ENCODE data around the gene PGGHG.
A peak's percentile ranks its signal among the peaks of the same experiment; 100 is the strongest.

Gene PGGHG

DNA sequence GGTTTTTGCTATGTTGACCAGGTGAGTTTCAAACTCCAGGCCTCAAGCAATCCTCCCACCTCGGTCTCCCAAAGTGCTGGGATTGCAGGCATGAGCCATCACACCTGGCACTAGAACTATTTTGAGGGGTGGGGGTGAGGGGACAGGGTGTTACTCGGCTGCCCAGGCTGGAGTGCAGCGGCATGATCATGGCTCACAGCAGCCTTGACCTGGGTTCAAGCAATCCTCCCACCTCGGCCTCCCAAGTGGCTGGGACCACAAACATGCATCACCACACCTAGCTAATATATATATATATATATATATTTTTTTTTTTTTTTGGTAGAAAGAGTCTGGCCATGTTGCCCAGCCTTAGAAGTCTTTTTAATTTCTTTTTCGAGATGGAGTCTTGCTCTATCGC, 48.8 kb downstream of the PGGHG start:
- H3K27me3 Mint-ChIP-seq: peaks cover 15% of the 10 kb centered on the region
- intact Hi-C loops (cut with micrococcal nuclease): no loop called here
- H3K4me1 Mint-ChIP-seq (ENCODE audit: low read depth): peaks cover 34% of the 10 kb centered on the region
- H3K9me3 Mint-ChIP-seq: peaks cover 6% of the 10 kb centered on the region
- H3K36me3 Mint-ChIP-seq (ENCODE audit: low read depth): no peaks in the 10 kb centered on the region
- no peak overlapping the region for H3K27ac Mint-ChIP-seq
- no peak overlapping the region for H3K4me3 Mint-ChIP-seq

DNA sequence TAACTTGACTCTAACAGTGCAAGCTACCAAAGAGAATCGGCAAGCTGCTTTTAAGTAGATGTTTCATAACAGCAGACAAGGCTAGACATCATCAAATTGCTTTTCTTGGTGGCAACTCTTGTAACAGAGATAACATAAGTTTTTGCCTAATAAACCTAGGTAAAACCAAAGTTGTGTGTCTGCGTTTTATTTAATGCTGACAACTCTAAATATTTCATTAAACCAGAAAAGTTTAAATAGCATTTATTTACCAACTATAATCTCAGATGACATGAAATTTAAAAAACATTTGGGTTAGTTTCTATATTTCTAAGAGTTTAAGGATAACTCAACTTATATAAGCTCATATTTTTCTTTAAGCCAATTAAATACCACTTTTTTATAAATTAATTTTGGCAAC, 51.0 kb downstream of the PGGHG start:
- Mint-ChIP-seq H3K4me1 (ENCODE audit: low read depth) (peaks cover 34% of the 10 kb centered on the region), H3K27me3 (peaks cover 13% of the 10 kb centered on the region), H3K9me3 (no peaks in the 10 kb centered on the region), H3K27ac (no peak overlapping the region), H3K4me3 (no peak overlapping the region), H3K36me3 (ENCODE audit: low read depth) (no peaks in the 10 kb centered on the region)
- intact Hi-C loops (cut with micrococcal nuclease): no loop called here

DNA sequence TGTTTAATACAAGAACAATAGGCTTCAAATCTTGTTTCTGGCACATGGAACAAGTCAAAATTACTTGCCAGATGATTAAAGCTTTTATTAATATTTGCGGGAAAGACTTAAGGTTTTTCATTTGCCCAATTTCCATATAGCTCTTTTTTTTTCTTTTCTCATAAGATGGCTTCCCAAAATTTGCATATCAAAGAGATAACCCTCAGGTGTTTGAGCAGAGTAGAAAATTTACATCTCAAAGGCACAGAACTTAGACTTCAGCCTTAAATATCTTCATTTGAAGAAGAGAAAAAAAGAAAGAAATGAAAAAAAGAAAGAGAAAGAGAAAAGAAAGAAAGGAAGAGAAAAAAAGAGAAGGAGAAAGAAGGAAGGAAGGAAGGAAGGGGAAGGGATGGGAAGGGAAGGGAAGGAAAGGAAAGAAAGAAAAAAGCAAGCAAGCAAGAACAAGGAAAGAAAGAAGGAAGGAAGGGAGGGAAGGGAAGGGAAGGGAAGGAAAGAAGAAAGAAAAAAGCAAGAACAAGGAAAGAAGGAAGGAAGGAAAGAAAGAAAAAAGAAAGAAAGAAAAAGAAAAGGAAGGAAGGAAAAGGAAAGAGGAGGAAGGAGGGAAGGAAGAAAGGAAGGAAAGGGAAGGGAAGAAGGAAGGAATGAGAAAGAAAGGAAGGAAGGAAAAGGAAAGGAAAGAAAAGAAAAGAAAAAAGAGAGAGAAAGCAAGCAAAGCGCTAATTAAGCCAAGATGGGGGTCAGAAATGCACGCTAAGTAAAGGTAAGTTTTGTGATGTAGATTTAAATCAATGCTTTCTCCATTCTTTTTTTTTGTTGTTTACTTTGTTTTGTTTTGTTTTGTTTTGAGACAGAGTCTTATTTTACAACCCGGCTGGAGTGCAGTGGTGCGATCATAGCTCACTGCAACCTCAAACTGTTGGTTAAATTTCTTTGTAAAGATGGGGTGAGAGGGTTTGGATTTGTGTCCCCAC, 51.9 kb downstream of the PGGHG start:
- H3K36me3 Mint-ChIP-seq (ENCODE audit: low read depth): no peaks in the 10 kb centered on the region

DNA sequence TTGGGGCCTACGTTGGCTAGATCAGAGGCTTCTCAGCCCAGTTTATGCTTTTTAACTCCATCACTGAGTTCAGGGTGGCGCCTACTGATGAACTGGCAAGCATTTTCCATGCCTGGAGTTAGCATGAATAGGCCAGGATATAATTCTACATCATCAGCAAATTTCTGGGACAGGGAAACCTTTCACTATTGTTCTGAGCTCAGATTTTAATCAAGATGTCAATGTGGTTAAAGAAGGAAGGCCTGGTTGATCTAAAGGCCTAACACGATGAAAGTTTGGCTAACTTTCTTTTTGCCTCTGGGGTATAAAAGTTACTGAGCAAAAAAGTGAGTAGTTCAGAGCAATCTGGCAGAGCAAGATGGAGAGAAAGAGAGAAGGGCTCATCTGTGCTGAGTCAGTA, 53.4 kb downstream of the PGGHG start:
- H3K36me3 Mint-ChIP-seq (ENCODE audit: low read depth): no peaks in the 10 kb centered on the region
- H3K4me3 Mint-ChIP-seq: no peak overlapping the region
- H3K9me3 Mint-ChIP-seq: no peaks in the 10 kb centered on the region
- H3K27me3 Mint-ChIP-seq: peaks cover 20% of the 10 kb centered on the region
- H3K4me1 Mint-ChIP-seq (ENCODE audit: low read depth): peaks cover 15% of the 10 kb centered on the region
- H3K27ac Mint-ChIP-seq: no peak overlapping the region
- intact Hi-C loops (cut with micrococcal nuclease): no loop called here

More for the DNA sequence above, 51.9 kb downstream of the PGGHG start:
- Mint-ChIP-seq H3K4me1 (ENCODE audit: low read depth) (peaks cover 27% of the 10 kb centered on the region), H3K9me3 (no peaks in the 10 kb centered on the region), H3K27me3 (peaks cover 20% of the 10 kb centered on the region), H3K27ac (peak overlapping the region; percentile 10), H3K4me3 (no peak overlapping the region)
- intact Hi-C loops (cut with micrococcal nuclease): no loop called here

DNA sequence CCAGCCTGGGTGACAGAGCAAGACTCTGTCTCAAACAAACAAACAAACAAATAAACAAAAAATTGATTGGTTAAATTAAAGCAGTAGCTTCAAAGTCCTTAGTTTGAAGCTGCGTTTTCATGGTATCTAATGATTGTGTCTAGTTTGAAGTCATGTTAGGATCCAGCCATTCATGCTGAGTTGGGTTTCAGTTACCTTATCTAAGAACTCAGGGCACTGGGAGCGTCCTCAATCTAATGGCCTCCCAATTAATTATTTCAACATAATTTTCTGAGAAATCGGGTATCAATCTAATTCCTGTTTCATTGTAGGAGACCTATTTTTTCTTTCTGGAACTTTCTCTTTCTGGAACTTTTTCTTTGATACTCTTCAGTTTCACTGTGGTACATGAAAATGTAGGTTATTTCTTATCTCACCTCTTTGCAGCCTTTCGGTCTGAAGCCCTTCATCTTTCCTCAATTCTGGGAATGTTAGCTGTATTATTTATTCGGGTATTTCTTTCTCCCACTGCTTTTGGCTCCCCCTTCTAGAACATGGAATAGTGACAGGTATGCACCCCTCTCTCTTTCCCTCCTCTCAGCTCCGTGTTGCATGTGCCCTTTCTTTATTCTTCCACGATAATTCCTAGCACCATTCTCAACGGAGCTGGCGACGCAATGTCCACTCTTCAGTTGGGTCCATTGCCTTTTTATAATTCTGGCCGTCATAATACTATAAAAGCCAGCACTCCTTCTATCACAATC, 56.1 kb downstream of the PGGHG start:
- H3K27ac Mint-ChIP-seq: no peak overlapping the region
- H3K36me3 Mint-ChIP-seq (ENCODE audit: low read depth): no peaks in the 10 kb centered on the region
- H3K4me3 Mint-ChIP-seq: no peak overlapping the region
- H3K9me3 Mint-ChIP-seq: no peaks in the 10 kb centered on the region
- H3K27me3 Mint-ChIP-seq: peaks cover 35% of the 10 kb centered on the region
- intact Hi-C loops (cut with micrococcal nuclease): no loop called here
- H3K4me1 Mint-ChIP-seq (ENCODE audit: low read depth): peaks cover 17% of the 10 kb centered on the region
